HG03175 (cell line): Measurements from ENCODE around the gene SPATA13.

Experiments used
- ATAC-seq: cut with Tn5 transposase; IDR thresholded peaks from one replicate; pipeline ENCODE4 v1.9.1; 2021; ENCODE audit warnings: mild to moderate bottlenecking, moderate library complexity; ENCODE audit not compliant: unreplicated experiment

Gene SPATA13

DNA sequence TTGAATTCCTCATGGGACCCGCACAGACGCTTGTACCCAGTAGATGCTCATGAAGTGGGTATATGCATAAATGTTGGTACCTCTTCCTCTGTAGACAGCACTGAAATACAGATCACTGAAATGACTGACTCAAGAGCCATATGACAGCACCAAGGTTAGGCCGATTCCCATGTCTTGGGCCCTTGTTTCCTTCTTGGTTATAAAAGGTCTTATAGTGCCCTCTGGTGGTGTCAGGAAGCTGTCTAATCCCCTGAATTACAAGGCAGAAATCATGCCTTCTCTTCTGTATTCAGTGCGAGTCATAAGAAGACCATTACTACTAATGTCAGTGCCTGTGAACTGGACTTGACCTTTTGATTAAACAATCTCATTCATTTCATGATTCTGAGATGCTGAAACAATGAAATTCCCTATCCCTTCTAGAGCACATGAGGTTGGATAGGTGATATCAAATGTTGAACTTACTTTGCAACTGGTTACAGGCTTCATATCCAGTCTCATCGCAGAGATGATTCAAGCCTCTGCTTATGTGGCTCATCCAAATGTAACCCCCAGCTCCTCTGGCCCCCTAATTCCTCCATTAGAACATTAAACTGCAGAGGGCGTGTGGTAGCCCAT lies 59.7 kb downstream of the SPATA13 start:
- peak; percentile 37 for ATAC-seq

DNA sequence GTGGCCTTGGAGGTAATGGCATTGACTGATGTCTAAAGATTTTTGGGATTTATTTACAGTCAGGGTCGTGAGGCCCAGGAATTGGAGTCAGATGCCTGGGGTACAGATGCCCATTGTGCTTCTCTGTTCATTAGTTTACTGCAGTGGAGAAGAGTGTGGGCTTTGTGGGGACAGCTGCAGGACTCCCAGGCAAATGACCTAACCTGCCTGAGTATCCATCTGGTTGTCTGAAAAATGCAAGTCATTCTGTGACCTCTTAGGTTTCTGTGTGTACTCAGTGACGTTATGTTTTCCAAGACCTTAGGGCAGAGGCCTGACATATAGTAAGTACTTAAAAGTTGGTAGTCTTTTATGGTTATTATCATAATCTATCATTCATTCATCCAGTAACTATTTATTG lies 60.5 kb downstream of the SPATA13 start:
- ATAC-seq: no peak

DNA sequence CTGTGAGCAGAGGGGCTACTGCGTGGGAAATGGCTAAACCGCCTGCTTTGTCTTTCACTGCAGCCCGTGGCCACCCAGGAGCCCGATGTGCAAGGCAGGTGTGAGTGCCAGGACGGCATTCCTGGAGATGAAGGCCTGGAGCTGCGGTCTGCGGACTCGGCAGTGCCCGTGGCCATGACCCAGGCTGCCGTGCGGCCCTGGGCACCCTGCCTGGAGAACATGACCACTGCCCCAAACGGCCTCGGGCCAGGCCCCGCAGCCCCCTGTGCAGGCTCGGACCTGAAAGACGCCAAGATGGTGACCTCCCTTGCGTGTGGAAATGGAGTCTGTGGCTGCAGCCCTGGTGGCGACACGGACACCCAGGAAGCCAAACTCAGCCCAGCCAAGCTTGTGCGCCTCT lies 62.2 kb downstream of the SPATA13 start:
- no peak for ATAC-seq

DNA sequence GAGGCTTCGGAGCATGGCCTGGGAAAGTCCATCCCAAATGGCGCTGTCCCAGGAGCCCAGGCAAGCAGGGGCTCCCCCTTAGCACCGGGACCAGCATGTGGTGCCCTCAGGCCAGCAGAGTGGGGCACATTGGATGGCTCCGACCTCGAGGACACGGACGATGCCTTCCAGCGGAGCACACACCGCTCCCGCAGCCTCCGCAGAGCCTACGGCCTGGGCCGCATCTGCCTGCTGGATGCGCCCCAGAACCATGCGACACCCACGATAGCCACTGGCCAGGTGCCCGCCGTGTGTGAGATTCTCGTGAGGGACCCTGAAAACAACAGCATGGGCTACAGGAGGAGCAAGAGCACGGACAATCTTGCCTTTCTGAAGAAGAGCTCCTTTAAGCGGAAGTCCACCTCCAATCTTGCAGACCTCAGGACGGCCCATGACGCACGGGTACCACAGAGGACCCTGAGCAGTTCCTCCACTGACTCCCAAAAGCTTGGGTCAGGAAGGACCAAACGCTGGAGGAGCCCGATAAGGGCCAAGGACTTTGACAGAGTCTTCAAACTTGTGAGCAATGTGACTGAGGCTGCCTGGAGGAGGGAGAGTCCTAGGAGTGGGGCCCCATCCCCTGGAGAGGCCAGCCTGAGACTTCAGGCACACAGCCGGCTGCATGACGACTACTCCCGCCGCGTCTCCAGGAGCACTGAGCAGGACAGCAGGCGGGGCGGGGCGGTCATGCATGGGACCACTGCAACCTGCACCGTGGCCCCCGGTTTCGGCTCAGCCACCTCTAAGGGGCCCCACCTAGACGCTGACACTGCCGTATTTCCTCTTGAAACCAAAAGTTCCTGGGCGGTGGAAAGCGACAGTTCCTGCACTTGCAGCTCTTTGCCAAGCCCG lies 63.1 kb downstream of the SPATA13 start:
- ATAC-seq: no peak

DNA sequence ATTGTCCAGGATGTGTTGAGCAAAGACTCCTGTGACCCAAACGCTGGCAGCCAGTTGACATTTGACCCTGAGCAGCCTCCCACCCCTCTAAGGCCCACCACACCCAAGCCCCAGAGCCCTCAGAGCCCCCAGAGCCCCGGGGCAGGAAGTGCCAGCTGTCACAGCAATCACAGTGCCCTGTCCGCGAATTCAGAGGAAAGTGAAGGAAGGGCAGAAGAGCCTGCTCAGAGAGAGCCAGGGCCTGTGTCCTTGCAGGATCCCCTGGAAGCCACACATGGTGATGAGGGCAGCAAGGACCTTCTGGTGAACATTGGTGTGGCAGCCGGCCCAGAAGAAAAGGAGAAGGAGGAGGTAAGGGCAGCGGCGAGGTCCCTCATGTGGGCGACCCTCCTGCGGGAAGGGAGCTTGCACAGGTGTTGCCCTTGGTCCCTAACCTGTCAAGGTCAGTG lies 63.7 kb downstream of the SPATA13 start:
- ATAC-seq: no peak

DNA sequence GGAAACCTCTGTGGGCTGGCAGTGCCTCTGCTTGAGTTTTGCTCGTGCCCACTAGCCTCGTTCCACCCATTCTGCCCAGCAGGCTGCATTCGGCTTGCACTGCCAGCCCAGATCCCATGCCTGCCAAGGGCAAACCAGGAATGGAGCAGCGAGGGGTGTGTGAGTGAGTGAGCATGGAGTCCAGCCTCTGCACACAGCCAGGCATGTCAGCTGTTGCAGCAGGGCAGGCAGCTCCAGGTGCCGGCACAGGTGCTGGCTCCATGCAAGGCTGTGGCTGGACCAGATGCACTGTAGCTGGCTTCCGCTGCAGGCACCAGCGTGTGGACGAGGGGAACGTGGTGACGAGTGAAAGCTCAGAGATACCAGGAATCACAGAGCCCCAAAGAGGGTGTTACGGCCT lies 64.5 kb downstream of the SPATA13 start:
- no peak for ATAC-seq

DNA sequence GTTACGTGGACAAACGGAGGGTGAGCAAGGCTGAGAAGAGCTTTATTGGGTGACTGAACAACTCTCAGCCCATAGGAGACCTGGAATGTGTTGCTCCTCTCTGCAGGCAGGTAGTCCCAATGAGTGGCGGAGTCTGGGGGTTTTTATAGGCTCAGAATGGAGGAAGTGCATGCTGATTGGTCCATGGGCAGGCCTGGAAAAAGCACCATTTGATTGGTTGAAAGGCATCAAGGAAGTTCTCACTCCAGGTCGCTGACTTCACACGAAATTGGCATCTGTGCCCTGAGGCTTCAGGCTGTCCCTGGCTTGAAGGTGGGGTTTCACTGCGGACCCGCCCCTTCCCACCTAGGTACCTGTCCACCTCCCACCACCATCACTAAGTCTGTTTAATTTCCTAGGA lies 65.4 kb downstream of the SPATA13 start:
- no peak for ATAC-seq

DNA sequence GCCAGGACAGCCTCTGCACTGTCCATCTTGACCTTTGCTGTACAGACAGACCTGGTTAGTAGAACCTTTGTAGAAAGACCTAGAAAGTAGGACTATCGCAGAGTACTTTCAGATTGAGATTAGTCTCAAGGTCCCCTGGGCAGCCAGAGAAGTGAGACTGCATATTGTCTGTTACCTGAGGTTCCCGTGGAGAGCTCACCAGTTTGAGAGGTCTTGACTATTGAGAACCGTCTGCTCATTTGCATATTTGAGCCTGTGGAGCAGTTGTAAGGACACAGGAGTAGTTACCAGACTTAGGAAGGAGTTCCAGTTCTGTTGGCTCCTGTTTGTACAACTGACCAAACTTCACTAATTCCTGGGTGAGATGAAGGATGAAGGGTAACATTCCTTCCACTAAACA lies 66.2 kb downstream of the SPATA13 start:
- no peak for ATAC-seq

DNA sequence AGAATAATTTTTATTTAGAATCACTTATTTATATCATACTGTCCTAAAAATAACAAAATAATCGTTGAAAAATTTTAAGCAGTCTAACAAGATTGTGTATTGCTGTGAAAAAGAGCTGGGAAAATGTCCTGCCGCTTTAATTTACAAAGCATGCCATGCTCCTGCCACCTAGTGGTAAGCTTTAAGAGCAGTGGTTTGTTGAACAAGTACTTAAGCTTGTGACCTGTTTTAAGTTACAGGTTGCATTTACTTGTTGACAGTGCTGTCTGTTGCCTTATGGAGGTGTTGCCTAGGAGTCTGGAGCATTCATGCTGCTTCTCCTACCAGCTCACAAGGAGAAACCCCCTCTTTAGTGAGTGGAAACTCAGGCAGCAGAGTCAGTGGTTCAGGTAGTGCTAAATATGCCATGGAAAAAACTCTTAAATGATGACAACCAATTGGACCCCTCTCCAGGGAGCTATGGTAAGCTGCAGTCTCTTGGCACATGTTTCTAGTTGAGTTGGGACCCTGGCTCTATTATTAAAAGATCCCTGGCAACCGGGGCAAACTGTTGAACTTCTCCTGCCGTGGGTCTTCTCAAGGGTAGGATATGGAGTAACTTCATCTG lies 68.4 kb downstream of the SPATA13 start:
- ATAC-seq: no peak

DNA sequence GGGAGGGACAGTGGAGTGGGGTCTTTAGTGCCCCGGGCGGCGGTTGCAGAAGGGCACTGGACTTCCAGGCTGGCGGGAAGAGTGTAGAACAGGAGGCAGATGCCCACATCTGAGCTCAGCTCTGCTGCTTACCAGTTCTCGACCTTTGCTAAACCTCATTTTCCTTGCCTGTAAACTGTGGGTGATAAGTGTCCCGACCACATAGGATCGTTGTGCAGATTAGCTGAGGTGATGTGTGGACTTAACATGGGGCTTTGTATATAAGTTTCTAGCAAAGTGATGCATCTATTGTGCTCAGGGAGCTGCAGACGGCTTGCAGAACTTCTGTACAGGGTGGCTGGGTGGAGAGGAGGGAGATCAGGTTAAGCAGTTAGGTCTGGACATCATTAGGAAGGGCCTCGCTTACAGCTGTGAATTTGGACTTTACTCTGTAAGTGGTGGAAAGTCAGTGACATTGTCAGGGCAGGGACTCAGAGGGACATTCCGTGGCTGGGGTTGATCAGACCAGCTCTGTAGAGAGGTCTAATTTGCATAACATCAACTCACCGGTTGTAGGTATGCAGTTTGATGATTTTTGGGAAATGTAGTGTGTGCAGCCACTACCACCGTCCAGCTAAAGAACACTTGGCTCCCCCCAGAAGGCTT lies 70.0 kb downstream of the SPATA13 start:
- no peak for ATAC-seq

DNA sequence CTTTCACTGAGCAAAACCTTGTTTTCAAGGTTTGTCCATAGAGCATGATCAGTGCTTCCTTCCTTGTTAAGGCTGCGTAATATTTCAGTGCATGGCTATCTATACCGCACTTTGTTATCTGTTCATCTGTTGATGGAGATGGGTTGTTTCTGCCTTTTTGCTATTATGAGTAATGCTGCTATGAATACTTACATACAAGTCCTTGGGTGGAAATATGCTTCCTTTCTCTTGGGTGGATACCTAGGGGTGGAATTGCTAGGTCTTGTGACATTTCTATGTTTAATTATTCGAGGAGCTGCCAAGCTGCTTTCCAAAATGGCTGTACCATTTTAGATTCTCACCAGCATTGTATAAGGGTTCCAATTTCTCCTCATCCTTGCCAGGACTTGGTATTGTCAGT lies 70.9 kb downstream of the SPATA13 start:
- ATAC-seq: no peak

DNA sequence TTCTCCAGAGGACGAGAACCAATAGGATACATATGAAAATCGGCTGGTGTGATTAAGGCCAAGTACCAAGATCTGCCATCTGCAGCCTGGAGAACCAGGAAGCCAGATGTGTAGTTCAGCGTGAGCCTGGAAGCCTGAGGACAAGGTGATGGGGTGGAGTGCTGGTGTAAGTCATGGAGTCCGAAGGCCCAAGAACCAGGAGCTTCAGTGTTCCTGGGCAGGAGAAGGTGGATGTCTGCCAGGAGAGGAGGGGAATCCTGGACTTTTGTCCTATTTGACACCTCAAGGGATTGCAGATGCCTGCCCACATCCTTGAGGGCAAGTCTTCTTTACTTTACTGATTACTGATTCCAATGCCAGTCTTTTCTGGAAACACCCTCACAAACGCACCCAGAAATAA lies 71.5 kb downstream of the SPATA13 start:
- no peak for ATAC-seq

DNA sequence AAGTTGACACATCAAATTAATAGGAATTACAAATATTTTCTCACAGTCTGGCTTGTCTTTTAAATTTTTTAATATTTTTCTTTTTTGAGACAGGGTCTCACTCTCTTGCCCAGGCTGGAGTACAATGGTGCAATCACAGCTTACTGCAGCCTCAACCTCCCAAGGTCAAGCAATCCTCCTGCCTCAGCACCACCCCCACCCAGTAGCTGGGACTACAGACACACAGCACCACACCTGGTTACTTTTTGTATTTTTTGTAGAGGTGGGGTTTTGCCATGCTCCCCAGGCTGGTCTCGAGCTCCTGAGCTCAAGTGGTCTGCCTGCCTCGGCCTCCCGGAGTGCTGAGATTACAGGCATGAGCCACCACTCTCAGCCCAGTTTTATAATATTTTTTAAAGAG lies 72.0 kb downstream of the SPATA13 start:
- no peak for ATAC-seq

DNA sequence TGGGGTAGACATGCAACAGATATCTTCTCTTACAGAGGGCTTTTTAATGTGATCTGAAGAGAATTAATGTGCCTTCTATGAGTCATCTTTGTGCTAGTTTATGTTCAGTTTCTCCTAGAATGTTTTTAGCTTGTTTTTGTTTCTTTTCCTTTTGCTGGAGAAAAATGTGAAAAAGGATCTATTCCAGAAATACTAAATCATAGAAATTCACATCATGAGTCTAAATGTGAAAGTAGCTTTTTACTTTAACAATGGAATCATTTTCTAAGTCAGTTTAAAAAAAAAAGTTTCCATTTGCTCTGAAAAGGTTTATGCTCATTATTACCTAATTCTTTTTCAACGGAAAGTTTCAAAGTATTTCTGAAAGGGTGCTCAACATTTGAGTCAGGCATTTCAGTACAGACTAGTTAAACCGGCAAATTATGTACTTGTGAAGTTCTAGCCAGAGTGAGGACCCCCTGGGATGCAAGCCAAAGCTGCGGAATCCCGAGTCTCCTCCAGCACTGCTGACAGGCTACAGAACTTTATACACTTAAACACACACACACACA lies 72.9 kb downstream of the SPATA13 start:
- no peak for ATAC-seq

DNA sequence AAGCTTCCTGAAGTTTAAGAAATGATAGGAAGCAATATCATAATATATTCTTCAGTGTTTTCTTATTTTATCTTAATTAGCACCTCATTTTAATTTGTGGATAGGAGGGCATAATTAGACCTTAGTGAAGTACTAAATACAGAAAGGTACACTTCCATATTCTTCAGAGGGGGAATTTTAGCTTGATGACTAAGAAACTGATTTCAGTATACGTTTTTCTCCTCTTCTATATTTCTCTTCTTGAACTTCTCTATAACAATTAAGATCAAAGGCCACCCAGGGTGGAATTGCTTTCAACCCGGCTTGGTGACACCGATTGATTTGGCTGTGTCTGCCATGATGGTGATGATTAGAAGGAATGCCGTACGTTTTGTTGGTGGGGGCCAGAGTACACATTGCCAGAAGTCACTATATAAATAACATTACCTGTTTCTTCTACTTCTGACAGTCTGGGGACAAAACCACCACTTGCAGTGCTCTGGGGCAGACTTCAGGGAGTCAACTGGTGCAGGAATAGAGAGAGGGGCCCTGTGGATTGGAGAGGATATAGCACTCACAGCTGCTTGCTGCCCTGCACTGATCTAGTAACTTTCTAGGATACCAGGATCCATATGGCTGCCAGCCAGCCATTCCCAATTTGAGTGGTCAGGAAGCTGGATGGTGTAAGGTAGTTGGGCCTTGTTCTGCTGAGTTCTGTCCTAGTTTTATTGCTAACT lies 73.8 kb downstream of the SPATA13 start:
- no peak for ATAC-seq

DNA sequence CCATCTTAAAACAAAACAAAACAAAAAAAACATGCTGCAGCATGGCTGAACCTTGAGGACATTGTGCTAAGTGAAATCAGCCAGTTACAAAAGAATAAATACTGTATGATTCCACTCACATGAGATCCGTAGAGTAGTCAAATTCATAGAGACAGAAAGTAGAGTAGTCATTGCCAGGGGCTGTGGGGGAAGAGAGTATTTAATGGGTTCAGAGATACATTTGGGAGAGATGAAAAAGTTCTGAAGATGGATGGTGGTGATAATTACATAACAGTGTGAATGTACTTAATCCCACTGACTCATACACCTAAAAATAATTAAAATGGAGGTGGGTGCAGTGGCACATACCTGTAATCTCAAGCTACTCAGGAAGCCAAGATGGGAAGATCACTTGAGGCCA lies 76.8 kb downstream of the SPATA13 start:
- no peak for ATAC-seq

DNA sequence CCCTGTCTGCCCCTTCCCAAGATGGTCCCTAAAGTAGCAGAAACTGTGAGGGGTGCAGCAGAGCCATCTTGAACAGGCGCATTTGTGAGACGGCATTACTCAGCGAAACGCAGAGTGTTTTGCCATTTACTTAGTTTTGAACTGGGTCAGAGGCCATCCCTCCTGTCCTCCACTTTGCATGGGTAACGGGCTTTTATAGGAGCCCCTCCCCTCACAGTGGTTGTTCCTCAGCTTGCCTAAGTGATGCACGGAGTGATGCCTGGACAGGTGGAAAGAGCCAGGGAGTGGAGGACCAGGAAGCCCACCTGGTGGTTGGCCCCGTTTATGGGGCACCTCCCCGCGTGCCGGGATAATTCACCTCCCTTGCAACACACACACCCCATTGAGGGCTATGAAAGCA lies 80.8 kb downstream of the SPATA13 start:
- ATAC-seq: no peak

DNA sequence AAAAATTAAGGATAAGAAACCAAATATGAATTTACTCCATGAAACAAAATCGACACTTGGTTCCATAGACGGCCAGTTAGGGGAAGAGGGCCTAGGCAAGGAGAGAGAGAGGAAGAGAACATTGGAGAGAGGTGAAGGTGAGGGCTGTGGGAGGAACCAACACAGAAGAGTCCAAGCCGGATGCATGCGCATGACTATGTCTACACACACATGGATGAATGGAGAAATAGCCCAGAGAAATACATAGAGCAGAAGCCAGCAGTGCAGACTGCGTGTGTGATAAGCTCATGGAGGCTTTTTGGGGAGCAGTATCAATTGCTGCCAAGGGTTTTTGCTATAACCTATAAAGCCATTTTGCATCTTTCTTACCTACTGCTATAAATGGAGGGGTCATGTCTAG lies 81.6 kb downstream of the SPATA13 start:
- ATAC-seq: no peak

DNA sequence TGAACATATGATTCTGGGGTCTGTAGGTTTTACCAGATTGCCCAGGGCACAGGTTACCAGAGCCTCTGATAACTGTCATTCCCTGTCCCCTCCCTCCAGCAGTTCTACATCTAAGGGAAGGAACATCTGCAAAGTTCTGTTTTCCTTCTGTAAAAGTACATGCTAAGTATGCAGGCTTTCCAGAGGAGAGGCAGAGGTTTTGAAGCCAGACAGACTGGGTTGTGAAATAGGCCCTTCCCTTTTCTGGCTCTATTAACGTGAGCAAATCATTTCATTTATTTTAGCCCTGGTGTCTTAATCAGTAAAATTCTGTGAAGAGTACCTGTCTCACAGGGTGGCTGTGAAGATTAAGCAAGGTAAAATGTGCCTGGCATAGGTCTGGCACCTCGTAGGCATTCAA lies 82.8 kb downstream of the SPATA13 start:
- ATAC-seq: no peak

DNA sequence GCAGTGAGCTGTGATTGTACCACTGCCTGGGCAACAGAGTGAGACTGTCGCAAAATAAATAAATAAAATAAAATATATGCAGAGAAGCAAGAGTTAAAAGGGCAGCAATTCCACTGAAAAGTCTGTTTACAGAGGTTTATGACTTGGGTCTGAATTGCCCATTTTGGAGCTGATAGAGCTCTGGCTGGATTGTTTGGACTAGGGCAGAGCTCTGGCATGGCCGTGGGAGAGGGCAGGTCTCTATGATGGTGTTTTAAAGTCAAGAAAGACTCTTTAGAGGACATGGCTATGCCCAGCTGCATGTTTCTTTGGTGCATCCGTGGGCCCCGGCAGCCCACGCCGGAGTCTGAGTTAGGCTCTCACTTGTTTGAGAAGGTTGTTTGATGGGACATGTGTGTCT lies 84.3 kb downstream of the SPATA13 start:
- no peak for ATAC-seq

DNA sequence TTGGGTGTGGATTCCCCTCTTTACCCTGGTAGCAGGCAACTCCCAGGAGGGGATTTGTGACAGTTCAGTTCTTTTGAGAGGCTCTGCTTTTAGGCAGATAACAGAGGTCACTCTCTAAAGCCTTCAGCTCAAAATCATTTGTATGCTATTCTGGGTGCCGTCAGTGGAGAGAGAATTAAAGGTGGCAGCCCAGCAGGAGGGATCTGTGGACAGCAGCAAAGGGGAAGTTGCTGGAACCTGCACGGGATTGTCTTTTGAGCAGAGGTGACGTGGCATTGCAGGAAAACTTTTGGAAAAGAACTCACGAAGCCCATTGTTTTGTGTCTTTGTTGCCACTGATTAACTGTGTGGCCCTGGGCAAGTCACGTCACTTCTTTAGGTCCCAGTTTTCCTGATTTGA lies 86.5 kb downstream of the SPATA13 start:
- ATAC-seq: no peak
